PFSK-1 (cell line): ENCODE measurements around the gene GORASP2.

Experiments
- FOXP2 ChIP-seq: optimal IDR thresholded peaks from 2 replicates; pipeline ENCODE3; 2011; ENCODE audit warnings: borderline replicate concordance, control low read depth, inconsistent platforms; ENCODE audit not compliant: insufficient read depth; ENCODE audit errors: extremely low read length, extremely low read depth
- POLR2AphosphoS5 ChIP-seq: IDR thresholded peaks from 2 replicates; pipeline ENCODE4 v1.6.1; 2012; ENCODE audit warnings: low read depth, mild to moderate bottlenecking, control low read depth, low read length, moderate library complexity
- SIN3A ChIP-seq: IDR thresholded peaks from 2 replicates; pipeline ENCODE4 v1.6.1; 2012; ENCODE audit warnings: mild to moderate bottlenecking, low read length, moderate library complexity, borderline replicate concordance; ENCODE audit not compliant: insufficient read depth
- TAF1 ChIP-seq: IDR thresholded peaks from 2 replicates; pipeline ENCODE4 v1.6.1; 2012; ENCODE audit warnings: low read length, control low read depth, borderline replicate concordance; ENCODE audit not compliant: insufficient read depth
- TF ChIP-seq, protein P1 (sequence below), 2 experiments: IDR thresholded peaks; 2 replicates each; pipeline versions ENCODE4 v1.6.1 to v1.8.0; 2011 to 2012; ENCODE audit warnings: low read depth in 2 of 2, low read length in 2 of 2, control low read depth in 1 of 2, inconsistent platforms in 1 of 2, mild to moderate bottlenecking in 1 of 2, moderate library complexity in 1 of 2; ENCODE audit not compliant: insufficient read depth in 1 of 2

DNA sequence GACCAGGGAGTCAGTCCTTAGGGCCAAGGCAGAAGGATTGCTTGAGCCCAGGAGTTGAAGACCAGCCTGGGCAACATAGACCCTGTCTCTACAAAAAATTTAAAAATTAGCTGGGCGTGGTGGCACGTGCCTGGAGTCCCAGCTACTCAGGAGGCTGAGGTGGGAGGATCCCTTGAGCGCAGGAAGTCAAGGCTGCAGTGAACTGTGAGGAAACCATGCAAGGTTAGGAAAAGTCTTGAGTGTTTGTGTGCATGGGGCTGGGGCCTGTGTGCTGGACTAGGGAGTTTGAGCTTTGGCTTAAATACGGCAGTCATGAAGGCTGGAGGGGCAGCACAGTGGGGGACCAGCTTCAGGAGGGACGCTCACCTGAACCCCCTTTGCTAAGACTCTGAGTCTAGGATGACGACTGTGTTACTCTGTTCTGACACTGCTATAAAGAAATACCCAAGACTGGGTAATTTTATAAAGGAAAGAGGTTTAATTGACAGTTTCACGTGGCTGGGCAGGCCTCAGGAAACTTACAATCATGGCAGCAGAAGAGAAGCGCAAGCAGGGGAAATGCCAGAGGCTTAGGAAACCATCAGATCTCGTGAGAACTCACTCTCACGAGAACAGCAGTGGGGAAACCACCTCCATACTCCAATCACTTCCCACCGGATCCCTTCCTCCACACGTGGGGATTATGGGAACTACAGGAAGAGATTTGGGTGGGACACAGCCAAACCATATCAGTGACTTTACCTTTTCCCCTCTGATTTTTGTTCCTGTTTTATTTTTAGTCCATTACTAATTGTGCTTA lies 39.4 kb downstream of the GORASP2 start:
- no peak for TF ChIP-seq SIN3A
- no peak for TF ChIP-seq POLR2AphosphoS5
- TF ChIP-seq TAF1 = no peak
- TF ChIP-seq FOXP2 = no peak
- TF ChIP-seq, protein P1, sequence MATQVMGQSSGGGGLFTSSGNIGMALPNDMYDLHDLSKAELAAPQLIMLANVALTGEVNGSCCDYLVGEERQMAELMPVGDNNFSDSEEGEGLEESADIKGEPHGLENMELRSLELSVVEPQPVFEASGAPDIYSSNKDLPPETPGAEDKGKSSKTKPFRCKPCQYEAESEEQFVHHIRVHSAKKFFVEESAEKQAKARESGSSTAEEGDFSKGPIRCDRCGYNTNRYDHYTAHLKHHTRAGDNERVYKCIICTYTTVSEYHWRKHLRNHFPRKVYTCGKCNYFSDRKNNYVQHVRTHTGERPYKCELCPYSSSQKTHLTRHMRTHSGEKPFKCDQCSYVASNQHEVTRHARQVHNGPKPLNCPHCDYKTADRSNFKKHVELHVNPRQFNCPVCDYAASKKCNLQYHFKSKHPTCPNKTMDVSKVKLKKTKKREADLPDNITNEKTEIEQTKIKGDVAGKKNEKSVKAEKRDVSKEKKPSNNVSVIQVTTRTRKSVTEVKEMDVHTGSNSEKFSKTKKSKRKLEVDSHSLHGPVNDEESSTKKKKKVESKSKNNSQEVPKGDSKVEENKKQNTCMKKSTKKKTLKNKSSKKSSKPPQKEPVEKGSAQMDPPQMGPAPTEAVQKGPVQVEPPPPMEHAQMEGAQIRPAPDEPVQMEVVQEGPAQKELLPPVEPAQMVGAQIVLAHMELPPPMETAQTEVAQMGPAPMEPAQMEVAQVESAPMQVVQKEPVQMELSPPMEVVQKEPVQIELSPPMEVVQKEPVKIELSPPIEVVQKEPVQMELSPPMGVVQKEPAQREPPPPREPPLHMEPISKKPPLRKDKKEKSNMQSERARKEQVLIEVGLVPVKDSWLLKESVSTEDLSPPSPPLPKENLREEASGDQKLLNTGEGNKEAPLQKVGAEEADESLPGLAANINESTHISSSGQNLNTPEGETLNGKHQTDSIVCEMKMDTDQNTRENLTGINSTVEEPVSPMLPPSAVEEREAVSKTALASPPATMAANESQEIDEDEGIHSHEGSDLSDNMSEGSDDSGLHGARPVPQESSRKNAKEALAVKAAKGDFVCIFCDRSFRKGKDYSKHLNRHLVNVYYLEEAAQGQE (IDR thresholded peaks at IDR 0.05; ENCODE audit: insufficient read depth in 1 of 2, low read depth in 2 of 2, low read length in 2 of 2) = no peak
